Ovary (tissue), 3 donors: ENCODE measurements around the gene MAGEA9.
"Not testable (repeated sequence)": the region's sequence is repeated elsewhere in the genome, so short reads cannot be mapped to it uniquely, and the experiment has no call there.

Source experiments
- EP300 ChIP-seq: sonication (generic); formaldehyde crosslinking; IDR thresholded peaks from one replicate; pipeline ENCODE4 v1.6.1; 2017; ENCODE audit warnings: antibody characterized with exemption
- POLR2A ChIP-seq: fragments of 450-650 bp; IDR thresholded peaks from one replicate; pipeline ENCODE4 v1.6.1; 2017; ENCODE audit warnings: antibody characterized with exemption, mild to moderate bottlenecking, moderate library complexity
- TF ChIP-seq, protein P1 (sequence below), 3 donors: fragments of 450-650 bp in 2 of 3; fragments of 200-600 bp in 1 of 3; IDR thresholded peaks; one replicate each; pipeline versions ENCODE4 v1.5.1 to v1.8.0; 2016 to 2022; ENCODE audit warnings: antibody characterized with exemption in 3 of 3, mild to moderate bottlenecking in 1 of 3
- donor health status: DM: no; HTN: no; CAD: no.

- TF ChIP-seq, protein P1, sequence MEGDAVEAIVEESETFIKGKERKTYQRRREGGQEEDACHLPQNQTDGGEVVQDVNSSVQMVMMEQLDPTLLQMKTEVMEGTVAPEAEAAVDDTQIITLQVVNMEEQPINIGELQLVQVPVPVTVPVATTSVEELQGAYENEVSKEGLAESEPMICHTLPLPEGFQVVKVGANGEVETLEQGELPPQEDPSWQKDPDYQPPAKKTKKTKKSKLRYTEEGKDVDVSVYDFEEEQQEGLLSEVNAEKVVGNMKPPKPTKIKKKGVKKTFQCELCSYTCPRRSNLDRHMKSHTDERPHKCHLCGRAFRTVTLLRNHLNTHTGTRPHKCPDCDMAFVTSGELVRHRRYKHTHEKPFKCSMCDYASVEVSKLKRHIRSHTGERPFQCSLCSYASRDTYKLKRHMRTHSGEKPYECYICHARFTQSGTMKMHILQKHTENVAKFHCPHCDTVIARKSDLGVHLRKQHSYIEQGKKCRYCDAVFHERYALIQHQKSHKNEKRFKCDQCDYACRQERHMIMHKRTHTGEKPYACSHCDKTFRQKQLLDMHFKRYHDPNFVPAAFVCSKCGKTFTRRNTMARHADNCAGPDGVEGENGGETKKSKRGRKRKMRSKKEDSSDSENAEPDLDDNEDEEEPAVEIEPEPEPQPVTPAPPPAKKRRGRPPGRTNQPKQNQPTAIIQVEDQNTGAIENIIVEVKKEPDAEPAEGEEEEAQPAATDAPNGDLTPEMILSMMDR (IDR thresholded peaks at IDR 0.05), result not testable (repeated sequence)
- TF ChIP-seq POLR2A, EP300: not testable (repeated sequence)
These were observed 8.0 kb upstream of the MAGEA9 start, which contains the start of gene HSFX1 for GRCh38 chrX:149773768-149774167.
